SK-N-SH (cell line): ENCODE results near the gene BNC2. TPM values are rescaled to one million over a fixed set of nuclear protein-coding genes. Genes with fewer than 3 reads are reported as not detected.
A peak's percentile ranks its signal among the peaks of the same experiment; 100 is the strongest.

ENCODE experiments used
- CTCF ChIA-PET: fragments of 300-600, 350-600 bp; formaldehyde crosslinking; extraction: SDS; loops from one replicate; lab custom pipeline; 2021; lab: Yijun Ruan, JAX
- POLR2A ChIA-PET: fragments of 350-600 bp; sonication (Branson Sonifier 250); formaldehyde crosslinking; extraction: SDS; loops from one replicate; lab custom pipeline; 2020; ENCODE audit warnings: antibody characterized with exemption, inconsistent platforms; lab: Yijun Ruan, JAX
- DNase-seq: peaks from one replicate; pipeline ENCODE4 v3.0.0; 2012
- H2AFZ ChIP-seq: fragments of 200-600 bp; sonication (generic); 2 replicates; pipeline ENCODE4 v1.8.1; 2016; ENCODE audit warnings: antibody characterized with exemption, mild to moderate bottlenecking, low read depth
- H3F3A ChIP-seq: fragments of 200-600 bp; sonication (generic); replicated peaks from 2 replicates; pipeline ENCODE3; 2016; ENCODE audit warnings: antibody characterized with exemption, mild to moderate bottlenecking; ENCODE audit not compliant: insufficient read depth
- H3K27ac ChIP-seq, 2 experiments: fragments of 200-500 bp in 1 of 2; fragments of 200-600 bp in 1 of 2; sonication (Bioruptor generic) in 1 of 2; sonication (generic), shearing (Covaris generic) in 1 of 2; 2 replicates each; pipeline versions ENCODE4 v1.5.1 to v1.6.1; 2014 to 2016; ENCODE audit warnings: low read depth in 2 of 2, inconsistent platforms in 1 of 2, low read length in 1 of 2, mild to moderate bottlenecking in 1 of 2, mixed read lengths in 1 of 2
- H3K27me3 ChIP-seq: fragments of 200-600 bp; sonication (generic), shearing (Covaris generic); 2 replicates; pipeline ENCODE4 v1.6.1; 2016; ENCODE audit warnings: mixed run types; ENCODE audit not compliant: insufficient read depth
- H3K36me3 ChIP-seq, 2 experiments: fragments of 200-500 bp in 1 of 2; fragments of 200-600 bp in 1 of 2; sonication (Bioruptor generic) in 1 of 2; sonication (generic) in 1 of 2; replicated peaks in 1 of 2; 2 replicates each; pipeline versions ENCODE3 to v1.5.1; 2014 to 2016; ENCODE audit warnings: low read length in 1 of 2, mild to moderate bottlenecking in 1 of 2; ENCODE audit not compliant: insufficient read depth in 2 of 2, control insufficient read depth in 1 of 2
- H3K4me1 ChIP-seq, 2 experiments: fragments of 200-500 bp in 1 of 2; fragments of 200-600 bp in 1 of 2; sonication (Bioruptor generic) in 1 of 2; sonication (generic), shearing (Covaris generic) in 1 of 2; 2 replicates each; pipeline versions ENCODE4 v1.5.1 to v1.6.1; 2014 to 2016; ENCODE audit warnings: low read depth in 1 of 2, low read length in 1 of 2, mixed run types in 1 of 2; ENCODE audit not compliant: insufficient read depth in 2 of 2, control insufficient read depth in 1 of 2
- H3K4me2 ChIP-seq: fragments of 200-600 bp; sonication (generic), shearing (Covaris generic); 2 replicates; pipeline ENCODE4 v1.6.1; 2017; ENCODE audit warnings: mixed run types
- H3K4me3 ChIP-seq, 2 experiments: fragments of 200-500 bp in 1 of 2; fragments of 200-600 bp in 1 of 2; sonication (Bioruptor generic) in 1 of 2; sonication (generic), shearing (Covaris generic) in 1 of 2; 2 replicates each; pipeline versions ENCODE4 v1.5.1 to v1.8.1; 2014 to 2016; ENCODE audit warnings: low read depth in 2 of 2, inconsistent platforms in 1 of 2, low read length in 1 of 2, mild to moderate bottlenecking in 1 of 2, mixed read lengths in 1 of 2, moderate library complexity in 1 of 2
- H3K79me2 ChIP-seq: fragments of 200-600 bp; sonication (generic); 2 replicates; pipeline ENCODE4 v1.8.1; 2017; ENCODE audit warnings: mild to moderate bottlenecking; ENCODE audit not compliant: insufficient read depth
- H3K9ac ChIP-seq: fragments of 200-600 bp; sonication (generic); 2 replicates; pipeline ENCODE4 v1.6.1; 2017; ENCODE audit warnings: mixed run types
- H3K9me2 ChIP-seq: fragments of 200-600 bp; sonication (generic); 2 replicates; pipeline ENCODE4 v1.6.1; 2017; ENCODE audit warnings: mixed run types
- H3K9me3 ChIP-seq: fragments of 200-600 bp; sonication (generic); 2 replicates; pipeline ENCODE4 v1.6.1; 2017; ENCODE audit warnings: mixed run types, mild to moderate bottlenecking, moderate library complexity
- H4K20me1 ChIP-seq: fragments of 200-600 bp; sonication (generic); 2 replicates; pipeline ENCODE4 v1.6.1; 2017; ENCODE audit warnings: mild to moderate bottlenecking, mixed run types; ENCODE audit not compliant: insufficient read depth
- CHD2 ChIP-seq: fragments of 150-350 bp; IDR thresholded peaks from 2 replicates; pipeline ENCODE4 v1.6.1; 2018; ENCODE audit warnings: low read length; ENCODE audit not compliant: partially characterized antibody
- EP300 ChIP-seq, 2 experiments: IDR thresholded peaks; 2 replicates each; pipeline versions ENCODE4 v1.4.0 to v1.6.1; 2012; ENCODE audit warnings: borderline replicate concordance in 1 of 2, low read depth in 1 of 2, low read length in 1 of 2
- FOXJ3 ChIP-seq: sonication (generic); formaldehyde crosslinking; IDR thresholded peaks from 2 replicates; pipeline ENCODE4 v1.5.1; 2020; ENCODE audit warnings: mild to moderate bottlenecking, missing genetic modification reagents
- GABPA ChIP-seq: IDR thresholded peaks from 2 replicates; pipeline ENCODE4 v1.4.0; 2012; ENCODE audit warnings: low read depth, mild to moderate bottlenecking
- JUND ChIP-seq: IDR thresholded peaks from 2 replicates; pipeline ENCODE4 v1.4.0; 2012
- POLR2AphosphoS5 ChIP-seq: IDR thresholded peaks from 2 replicates; pipeline ENCODE4 v1.6.1; 2012; ENCODE audit warnings: low read depth, low read length
- RAD21 ChIP-seq: IDR thresholded peaks from 2 replicates; pipeline ENCODE4 v1.6.1; 2012; ENCODE audit warnings: mild to moderate bottlenecking, low read length
- RCOR1 ChIP-seq: fragments of 150-350 bp; IDR thresholded peaks from 2 replicates; pipeline ENCODE4 v1.6.1; 2017; ENCODE audit warnings: antibody characterized with exemption, low read length
- RFX5 ChIP-seq: IDR thresholded peaks from 2 replicates; pipeline ENCODE4 v1.6.1; 2012; ENCODE audit warnings: mild to moderate bottlenecking, improper control_type of control experiment, low read length
- RXRA ChIP-seq: IDR thresholded peaks from 2 replicates; pipeline ENCODE4 v1.4.0; 2012; ENCODE audit warnings: low read depth, mild to moderate bottlenecking, borderline replicate concordance
- SMC3 ChIP-seq: IDR thresholded peaks from 2 replicates; pipeline ENCODE4 v1.6.1; 2012; ENCODE audit warnings: low read depth, low read length, improper control_type of control experiment
- TCF12 ChIP-seq: IDR thresholded peaks from 2 replicates; pipeline ENCODE4 v1.4.0; 2012
- YY1 ChIP-seq: IDR thresholded peaks from 2 replicates; pipeline ENCODE4 v1.4.0; 2012; ENCODE audit warnings: low read depth, mild to moderate bottlenecking
- WGBS: methylation state at CpG from one replicate; pipeline ENCODE4 v1.1.6; 2017; ENCODE audit warnings: low lambda C conversion rate; 5-methylcytosine and 5-hydroxymethylcytosine counted together
- polyA plus RNA-seq, 3 experiments: library from polyadenylated mRNA; depleted of rRNA; stranded (reverse); fragments of >200 nt; gene quantifications; 2 replicates each; pipeline ENCODE4 v1.2.3, GENCODE V29; 2012
- TF ChIP-seq, protein P1 (sequence below): IDR thresholded peaks from 2 replicates; pipeline ENCODE4 v1.4.0; 2012; ENCODE audit warnings: low read depth
- TF ChIP-seq, protein P2 (sequence below): fragments of 200-600 bp; sonication (generic); IDR thresholded peaks from 2 replicates; pipeline ENCODE4 v1.6.1; 2017; ENCODE audit warnings: antibody characterized with exemption, mild to moderate bottlenecking, moderate library complexity
- TF ChIP-seq, protein P3 (sequence below): IDR thresholded peaks from 2 replicates; pipeline ENCODE4 v1.4.0; 2012; ENCODE audit warnings: low read depth, borderline replicate concordance

Gene BNC2
- polyA plus RNA-seq, 1 of the 3 experiments (the other 2 are of a cell fraction) = 8.8 TPM

DNA sequence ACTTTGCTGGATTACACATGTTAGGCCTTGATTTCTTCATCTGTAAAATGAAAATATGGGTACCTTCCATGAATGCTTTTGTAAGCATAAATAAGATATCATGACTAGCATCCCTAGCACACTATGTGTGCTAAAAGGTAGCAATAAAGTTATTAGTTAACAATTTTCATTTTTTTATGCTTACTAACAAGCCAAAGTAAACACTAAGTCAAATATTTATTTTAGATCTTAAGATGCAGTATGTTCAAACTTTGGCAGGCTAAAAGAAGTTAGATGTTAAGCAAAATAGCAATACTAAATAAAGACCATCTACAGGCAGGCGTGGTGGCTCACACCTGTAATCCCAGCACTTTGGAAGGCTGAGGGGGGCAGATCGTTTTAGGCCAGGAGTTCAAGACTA is 169.1 kb downstream of the BNC2 start:
- H4K20me1 ChIP-seq = no peaks in the 10 kb centered on the region
- CTCF ChIA-PET = no interaction called here
- H3K79me2 ChIP-seq = peaks cover 65% of the 10 kb centered on the region
- DNase-seq = no peak
- peaks cover 3 to 26% of the 10 kb centered on the region in 2 experiments; a peak in 3 of 4 replicates for H3K4me1 ChIP-seq
- H3K27me3 ChIP-seq = no peaks in the 10 kb centered on the region
- H3K9me2 ChIP-seq = no peaks in the 10 kb centered on the region
- no peaks in the 10 kb centered on the region for H3K9me3 ChIP-seq
- H3F3A ChIP-seq = peaks cover 37% of the 10 kb centered on the region
- H3K9ac ChIP-seq = no peak overlapping the region
- POLR2A ChIA-PET = no interaction called here
- H3K4me3 ChIP-seq = no peak overlapping the region
- no peak overlapping the region for H2AFZ ChIP-seq
- peak overlapping the region; percentile 10; the same call in 1 of the 2 replicates for H3K4me2 ChIP-seq
- TF ChIP-seq, protein P1, sequence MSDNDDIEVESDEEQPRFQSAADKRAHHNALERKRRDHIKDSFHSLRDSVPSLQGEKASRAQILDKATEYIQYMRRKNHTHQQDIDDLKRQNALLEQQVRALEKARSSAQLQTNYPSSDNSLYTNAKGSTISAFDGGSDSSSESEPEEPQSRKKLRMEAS = no peak
- TF ChIP-seq SMC3 (no peak), GABPA (no peak), YY1 (no peak)
- TF ChIP-seq, protein P2, sequence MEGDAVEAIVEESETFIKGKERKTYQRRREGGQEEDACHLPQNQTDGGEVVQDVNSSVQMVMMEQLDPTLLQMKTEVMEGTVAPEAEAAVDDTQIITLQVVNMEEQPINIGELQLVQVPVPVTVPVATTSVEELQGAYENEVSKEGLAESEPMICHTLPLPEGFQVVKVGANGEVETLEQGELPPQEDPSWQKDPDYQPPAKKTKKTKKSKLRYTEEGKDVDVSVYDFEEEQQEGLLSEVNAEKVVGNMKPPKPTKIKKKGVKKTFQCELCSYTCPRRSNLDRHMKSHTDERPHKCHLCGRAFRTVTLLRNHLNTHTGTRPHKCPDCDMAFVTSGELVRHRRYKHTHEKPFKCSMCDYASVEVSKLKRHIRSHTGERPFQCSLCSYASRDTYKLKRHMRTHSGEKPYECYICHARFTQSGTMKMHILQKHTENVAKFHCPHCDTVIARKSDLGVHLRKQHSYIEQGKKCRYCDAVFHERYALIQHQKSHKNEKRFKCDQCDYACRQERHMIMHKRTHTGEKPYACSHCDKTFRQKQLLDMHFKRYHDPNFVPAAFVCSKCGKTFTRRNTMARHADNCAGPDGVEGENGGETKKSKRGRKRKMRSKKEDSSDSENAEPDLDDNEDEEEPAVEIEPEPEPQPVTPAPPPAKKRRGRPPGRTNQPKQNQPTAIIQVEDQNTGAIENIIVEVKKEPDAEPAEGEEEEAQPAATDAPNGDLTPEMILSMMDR = no peak
- peaks cover 0 to 7% of the 10 kb centered on the region in 2 experiments for H3K36me3 ChIP-seq
- 41% methylated on average over 2 of the region's 2 CpGs for WGBS
- H3K27ac ChIP-seq = peak overlapping the region in 1 of 2 experiments; percentile 98; a peak in 1 of 4 replicates

DNA sequence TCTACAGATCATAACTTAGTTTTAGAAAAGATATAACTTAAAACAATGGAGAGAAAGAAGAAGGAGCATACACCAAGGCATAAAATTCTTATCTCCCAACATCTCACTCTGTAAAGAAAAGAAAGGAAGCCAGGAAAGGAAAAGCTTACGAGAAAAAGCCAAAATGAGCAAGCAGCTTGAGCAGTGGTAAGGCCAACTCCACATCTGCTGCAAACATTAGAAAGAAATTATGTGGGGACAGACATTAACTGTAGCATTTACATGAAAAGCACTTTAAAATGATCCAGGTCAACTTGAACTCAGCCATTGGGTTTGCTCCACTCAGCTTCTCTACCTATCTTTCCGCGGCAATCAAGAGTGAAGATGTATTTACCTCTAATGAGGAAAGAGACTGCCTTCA is 176.9 kb downstream of the BNC2 start:
- Histone ChIP-seq H3K36me3 (peaks cover 0 to 15% of the 10 kb centered on the region in 2 experiments), H2AFZ (no peak overlapping the region), H3F3A (no peaks in the 10 kb centered on the region), H4K20me1 (no peaks in the 10 kb centered on the region), H3K9me3 (no peaks in the 10 kb centered on the region), H3K9ac (no peak overlapping the region), H3K4me2 (no peak overlapping the region), H3K27me3 (no peaks in the 10 kb centered on the region), H3K79me2 (peaks cover 64% of the 10 kb centered on the region), H3K9me2 (no peaks in the 10 kb centered on the region), H3K27ac (no peak overlapping the region), H3K4me3 (no peak overlapping the region), H3K4me1 (0 out of 4 replicates have a peak, but pooled peaks cover 0 to 5% of the 10 kb centered on the region in 2 experiments)
- no peak for DNase-seq
- POLR2A ChIA-PET = no interaction called here
- 95% methylated on average over 3 of the region's 3 CpGs for WGBS
- CTCF ChIA-PET = interaction anchor here (0.6 to 0.8 kb wide), 2 partner anchors 429 to 773 kb away, joined by 3 read pairs; no protein-coding TSS in a partner anchor
- TF ChIP-seq RFX5 (no peak), JUND (no peak), FOXJ3 (CRISPR knock-in tag) (no peak)

DNA sequence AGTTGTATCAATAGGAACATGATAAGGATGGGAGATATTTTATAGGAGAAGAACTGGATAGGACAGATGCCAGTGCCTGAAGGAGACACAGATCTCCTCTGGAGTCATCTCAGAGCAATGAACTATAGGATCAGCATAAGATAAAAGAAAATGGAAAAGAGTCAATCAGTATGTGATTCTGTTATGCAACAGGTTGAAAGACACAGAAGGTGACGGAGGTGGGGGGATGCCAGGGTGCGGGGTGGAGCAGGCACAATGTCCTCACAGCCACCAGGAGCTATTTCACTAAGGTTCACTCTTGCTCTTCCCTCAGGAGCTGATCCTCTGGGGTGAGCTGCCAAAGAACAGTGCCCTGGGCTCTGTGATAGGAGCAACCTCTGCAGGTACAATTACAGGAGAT is 179.8 kb downstream of the BNC2 start:
- no peak for TF ChIP-seq RFX5
- TF ChIP-seq, protein P3, sequence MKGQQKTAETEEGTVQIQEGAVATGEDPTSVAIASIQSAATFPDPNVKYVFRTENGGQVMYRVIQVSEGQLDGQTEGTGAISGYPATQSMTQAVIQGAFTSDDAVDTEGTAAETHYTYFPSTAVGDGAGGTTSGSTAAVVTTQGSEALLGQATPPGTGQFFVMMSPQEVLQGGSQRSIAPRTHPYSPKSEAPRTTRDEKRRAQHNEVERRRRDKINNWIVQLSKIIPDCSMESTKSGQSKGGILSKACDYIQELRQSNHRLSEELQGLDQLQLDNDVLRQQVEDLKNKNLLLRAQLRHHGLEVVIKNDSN = no peak
- no peak for TF ChIP-seq SMC3
- TF ChIP-seq EP300 (IDR thresholded peaks at IDR 0.05; ENCODE audit: borderline replicate concordance in 1 of 2, low read depth in 1 of 2, low read length in 1 of 2) = no peak
- no peak for TF ChIP-seq POLR2AphosphoS5
- TF ChIP-seq RAD21 = no peak
- no peak for TF ChIP-seq GABPA
- TF ChIP-seq, protein P1 = no peak
- TF ChIP-seq CHD2 = no peak
- no peak for TF ChIP-seq TCF12
- no peak for TF ChIP-seq RCOR1
- TF ChIP-seq RXRA = no peak
- 96% methylated on average over 2 of the region's 2 CpGs for WGBS
- H3F3A ChIP-seq = no peaks in the 10 kb centered on the region
- H2AFZ ChIP-seq = no peak overlapping the region
- H3K27me3 ChIP-seq = no peaks in the 10 kb centered on the region
- H3K27ac ChIP-seq = no peak overlapping the region
- CTCF ChIA-PET = no interaction called here
- peaks cover 0 to 16% of the 10 kb centered on the region in 2 experiments for H3K36me3 ChIP-seq
- no peaks in the 10 kb centered on the region for H3K9me2 ChIP-seq
- no peak for DNase-seq
- H3K9ac ChIP-seq = no peak overlapping the region
- no peak overlapping the region for H3K4me2 ChIP-seq
- H4K20me1 ChIP-seq = no peaks in the 10 kb centered on the region
- 0 out of 4 replicates have a peak, but pooled peaks cover 0 to 5% of the 10 kb centered on the region in 2 experiments for H3K4me1 ChIP-seq
- H3K9me3 ChIP-seq = no peaks in the 10 kb centered on the region
- H3K79me2 ChIP-seq = peaks cover 61% of the 10 kb centered on the region
- POLR2A ChIA-PET = no interaction called here
- H3K4me3 ChIP-seq = no peak overlapping the region
